Breast epithelium (tissue), 4 donors: ENCODE data around the gene GLT6D1. TPM values are rescaled to one million over a fixed set of nuclear protein-coding genes. Genes with fewer than 3 reads are reported as not detected.

Experiments used
- DNase-seq, 2 donors: peaks; one replicate each; pipeline ENCODE4 v3.0.0-alpha.2; 2019; ENCODE audit warnings: low spot score in 2 of 2
- H3K27ac ChIP-seq, 2 donors: fragments of 200-600 bp; sonication (generic) in 1 of 2; one replicate each; pipeline ENCODE4 v1.5.1; 2016 to 2019; ENCODE audit warnings: mild to moderate bottlenecking in 1 of 2
- H3K27me3 ChIP-seq, 2 donors: fragments of 200-600 bp; sonication (generic) in 1 of 2; one replicate each; pipeline versions ENCODE4 v1.5.1 to v1.6.0; 2017 to 2019; ENCODE audit warnings: control low read depth in 1 of 2, mild to moderate bottlenecking in 1 of 2
- H3K36me3 ChIP-seq: fragments of 200-600 bp; one replicate; pipeline ENCODE4 v1.5.1; 2019
- H3K4me1 ChIP-seq, 2 donors: fragments of 200-600 bp; sonication (generic); one replicate each; pipeline ENCODE4 v1.5.1; 2016 to 2019; ENCODE audit warnings: control low read depth in 1 of 2
- H3K4me3 ChIP-seq, 3 donors: fragments of 200-600 bp; sonication (generic); 1 replicate in 2 of 3; 2 replicates in 1 of 3; pipeline ENCODE4 v1.5.1; 2016 to 2019; ENCODE audit warnings: mild to moderate bottlenecking in 3 of 3, moderate library complexity in 2 of 3
- H3K9me3 ChIP-seq, 2 donors: fragments of 200-600 bp; sonication (generic) in 1 of 2; one replicate each; pipeline ENCODE4 v1.5.1; 2016 to 2019; ENCODE audit warnings: control low read depth in 1 of 2
- CTCF ChIP-seq, 3 donors: fragments of 450-650 bp; IDR thresholded peaks; one replicate each; pipeline ENCODE4 v1.5.1; 2016 to 2017; ENCODE audit warnings: antibody characterized with exemption in 3 of 3, mild to moderate bottlenecking in 3 of 3, moderate library complexity in 3 of 3
- POLR2A ChIP-seq: fragments of 450-650 bp; IDR thresholded peaks from one replicate; pipeline ENCODE4 v1.6.1; 2016; ENCODE audit warnings: antibody characterized with exemption, mild to moderate bottlenecking, moderate library complexity
- POLR2AphosphoS5 ChIP-seq, 3 donors: sonication (generic); formaldehyde crosslinking; IDR thresholded peaks; one replicate each; pipeline ENCODE4 v1.6.1; 2017; ENCODE audit warnings: antibody characterized with exemption in 3 of 3
- intact Hi-C: fragments of 100-400 bp; cut with DNase I; formaldehyde crosslinking; loops from one replicate; pipeline ENCODE4 v1.15.1; 2023; ENCODE audit warnings: low total_unique reads
- total RNA-seq, 3 donors: library from RNA; depleted of rRNA; stranded (reverse); fragments of >200 nt; gene quantifications; one replicate each; pipeline ENCODE4 v1.1.0, GENCODE V29; 2016

GLT6D1 gene
- total RNA-seq, 3 donors from 2014 or later, result not detected

- H3K4me1 ChIP-seq, result no peaks in the 10 kb centered on the region
- peaks cover 0 to 28% of the 10 kb centered on the region in 2 donors for H3K27me3 ChIP-seq
- H3K36me3 ChIP-seq, result no peaks in the 10 kb centered on the region
- no peak overlapping the region for H3K27ac ChIP-seq
- TF ChIP-seq POLR2AphosphoS5 (IDR thresholded peaks at IDR 0.05) (no peak), CTCF (IDR thresholded peaks at IDR 0.05) (no peak), POLR2A (no peak)
- intact Hi-C loops, result no loop called here
- no peaks in the 10 kb centered on the region for H3K9me3 ChIP-seq
- H3K4me3 ChIP-seq, result no peak overlapping the region
- DNase-seq, result no peak
These were observed 57.5 kb downstream of the GLT6D1 start for GRCh38 chr9:135581636-135582426.

- Histone ChIP-seq H3K4me3 (no peak overlapping the region), H3K36me3 (no peaks in the 10 kb centered on the region), H3K4me1 (no peaks in the 10 kb centered on the region), H3K9me3 (no peaks in the 10 kb centered on the region), H3K27me3 (peaks cover 0 to 20% of the 10 kb centered on the region in 2 donors), H3K27ac (no peak overlapping the region)
- TF ChIP-seq CTCF (IDR thresholded peaks at IDR 0.05) (no peak), POLR2AphosphoS5 (IDR thresholded peaks at IDR 0.05) (no peak)
- DNase-seq, result no peak
- intact Hi-C loops, result no loop called here
These were observed 58.5 kb downstream of the GLT6D1 start for GRCh38 chr9:135580664-135581380.

- Histone ChIP-seq H3K27ac (no peak overlapping the region), H3K36me3 (no peaks in the 10 kb centered on the region), H3K4me1 (no peaks in the 10 kb centered on the region), H3K4me3 (no peak overlapping the region), H3K9me3 (no peaks in the 10 kb centered on the region), H3K27me3 (peaks cover 0 to 18% of the 10 kb centered on the region in 2 donors)
- no peak for TF ChIP-seq CTCF (IDR thresholded peaks at IDR 0.05)
- intact Hi-C loops, result no loop called here
- no peak for DNase-seq
These were observed 59.3 kb downstream of the GLT6D1 start for GRCh38 chr9:135579889-135580660.

- Histone ChIP-seq H3K27me3 (peaks cover 0 to 20% of the 10 kb centered on the region in 2 donors), H3K9me3 (no peaks in the 10 kb centered on the region), H3K36me3 (no peaks in the 10 kb centered on the region), H3K27ac (no peak overlapping the region), H3K4me3 (no peak overlapping the region), H3K4me1 (no peaks in the 10 kb centered on the region)
- intact Hi-C loops, result no loop called here
- TF ChIP-seq POLR2AphosphoS5 (IDR thresholded peaks at IDR 0.05) (no peak), POLR2A (no peak), CTCF (IDR thresholded peaks at IDR 0.05) (no peak)
- no peak for DNase-seq
These were observed 60.0 kb downstream of the GLT6D1 start for GRCh38 chr9:135579356-135579755.
